K562 (cell line): ENCODE data around the gene CLCNKA. TPM values are rescaled to one million over a fixed set of nuclear protein-coding genes. Genes with fewer than 3 reads are reported as not detected.

Source experiments
- ARID1B ChIP-seq: fragments of 450-650 bp; IDR thresholded peaks from 2 replicates; pipeline ENCODE4 v1.6.1; 2016; ENCODE audit warnings: antibody characterized with exemption, mild to moderate bottlenecking, inconsistent platforms
- ARNT ChIP-seq, 2 experiments: fragments of 450-650 bp; IDR thresholded peaks; 2 replicates each; pipeline ENCODE4 v1.6.1; 2016; ENCODE audit warnings: mild to moderate bottlenecking in 1 of 2
- CHD2 ChIP-seq: IDR thresholded peaks from 2 replicates; pipeline ENCODE4 v1.6.1; 2011; ENCODE audit warnings: low read depth, low read length
- COPS2 ChIP-seq: fragments of 450-650 bp; conservative IDR thresholded peaks from 2 replicates; pipeline ENCODE4 v1.6.1; 2016; ENCODE audit warnings: mild to moderate bottlenecking, moderate library complexity
- CREB3L1 ChIP-seq: fragments of 450-650 bp; IDR thresholded peaks from 2 replicates; pipeline ENCODE4 v1.6.1; 2014; ENCODE audit warnings: low read depth, mild to moderate bottlenecking, moderate library complexity, borderline replicate concordance
- DACH1 ChIP-seq: fragments of 450-650 bp; IDR thresholded peaks from 2 replicates; pipeline ENCODE4 v1.6.1; 2018; ENCODE audit not compliant: partially characterized antibody
- FOXK2 ChIP-seq, 2 experiments: fragments of 450-650 bp; IDR thresholded peaks in 1 of 2; conservative IDR thresholded peaks in 1 of 2; 2 replicates each; pipeline ENCODE4 v1.6.1; 2016; ENCODE audit warnings: low read depth in 2 of 2, mild to moderate bottlenecking in 1 of 2
- GTF2E2 ChIP-seq: fragments of 200-800 bp; sonication (Bioruptor generic); IDR thresholded peaks from 2 replicates; pipeline ENCODE4 v1.6.1; 2016; ENCODE audit warnings: missing genetic modification characterization, missing compliant biosample characterization
- LCOR ChIP-seq: sonication (generic); formaldehyde crosslinking; IDR thresholded peaks from 2 replicates; pipeline ENCODE4 v1.8.0; 2022; ENCODE audit warnings: mild to moderate bottlenecking, missing genetic modification reagents
- MXI1 ChIP-seq: IDR thresholded peaks from 2 replicates; pipeline ENCODE4 v1.6.1; 2011; ENCODE audit warnings: low read depth, mild to moderate bottlenecking, improper control_type of control experiment, low read length
- NKRF ChIP-seq: fragments of 450-650 bp; IDR thresholded peaks from 2 replicates; pipeline ENCODE4 v1.6.1; 2016; ENCODE audit warnings: borderline replicate concordance
- OTX1 ChIP-seq: fragments of 450-650 bp; formaldehyde crosslinking; IDR thresholded peaks from 2 replicates; pipeline ENCODE4 v1.4.0; 2022; ENCODE audit warnings: mild to moderate bottlenecking
- PRMT5 ChIP-seq: sonication (generic); formaldehyde crosslinking; IDR thresholded peaks from 2 replicates; pipeline ENCODE4 v1.5.0; 2020; ENCODE audit warnings: missing genetic modification reagents
- RNF2 ChIP-seq: sonication (generic); IDR thresholded peaks from 2 replicates; pipeline ENCODE4 v1.6.1; 2016
- SMARCE1 ChIP-seq: fragments of 450-650 bp; IDR thresholded peaks from 2 replicates; pipeline ENCODE4 v1.7.1; 2016; ENCODE audit warnings: mild to moderate bottlenecking
- SRSF7 ChIP-seq: fragments of 200-400 bp; formaldehyde crosslinking; optimal IDR thresholded peaks from 2 replicates; pipeline ENCODE3; 2017; ENCODE audit warnings: mild to moderate bottlenecking, low read depth, low read length
- STAG1 ChIP-seq: sonication (generic); formaldehyde crosslinking; IDR thresholded peaks from 2 replicates; pipeline ENCODE4 v1.5.0; 2020; ENCODE audit warnings: missing genetic modification reagents, borderline replicate concordance
- XRCC4 ChIP-seq: IDR thresholded peaks from one replicate; pipeline ENCODE4 v1.6.1; 2011; ENCODE audit not compliant: insufficient read depth, insufficient read length; ENCODE audit errors: extremely low read depth
- ZNF174 ChIP-seq: fragments of 250-450 bp; sonication (Bioruptor Pico); IDR thresholded peaks from 2 replicates; pipeline ENCODE4 v1.4.0; 2020; ENCODE audit warnings: mild to moderate bottlenecking
- ZNF253 ChIP-seq: fragments of 250-450 bp; sonication (Bioruptor Pico); conservative IDR thresholded peaks from 2 replicates; pipeline ENCODE4 v1.6.1; 2021; ENCODE audit warnings: mild to moderate bottlenecking
- ZNF398 ChIP-seq: fragments of 250-450 bp; sonication (Bioruptor Pico); IDR thresholded peaks from 2 replicates; pipeline ENCODE4 v1.8.0; 2021; ENCODE audit warnings: moderate library complexity, mild to moderate bottlenecking, inconsistent platforms
- ZNF79 ChIP-seq: fragments of 250-450 bp; sonication (Bioruptor Pico); IDR thresholded peaks from 2 replicates; pipeline ENCODE4 v1.4.0; 2020; ENCODE audit warnings: low read depth, mild to moderate bottlenecking, moderate library complexity
- polyA plus RNA-seq, 8 experiments: library from polyadenylated mRNA; depleted of rRNA in 4 of 8; stranded (reverse) in 5 of 8; unstranded in 3 of 8; fragments of >200 nt; fragmentation: Nextera tagmentation in 2 of 8; fragmentation: Illumina TruSeq in 1 of 8; extraction: Ambion mirVana in 2 of 8; extraction: Trizol in 1 of 8; gene quantifications; 2 replicates each; pipeline versions ENCODE4 v1.2.1 to v1.2.3, GENCODE V29; 2011 to 2014; ENCODE audit warnings: inconsistent platforms in 1 of 8, missing spikeins in 1 of 8
- total RNA-seq, 7 experiments: library from RNA; depleted of rRNA in 6 of 7; stranded (reverse); fragments of >200 nt in 6 of 7; fragmentation: Illumina TruSeq in 2 of 7; extraction: Trizol in 2 of 7; gene quantifications; 2 replicates each; pipeline versions ENCODE4 v1.2.1 to v1.2.3, GENCODE V29; 2011 to 2021; ENCODE audit warnings: low replicate concordance in 1 of 7
- TF ChIP-seq, protein P1 (sequence below): fragments of 450-650 bp; formaldehyde crosslinking; IDR thresholded peaks from 2 replicates; pipeline ENCODE4 v1.4.0; 2022; ENCODE audit warnings: missing genetic modification characterization

CLCNKA gene
- total and polyA plus RNA-seq, 9 of the 15 experiments (the other 6 are each of a cell fraction or from before 2014, with no cell fraction given) = 0.03 to 0.37 (median 0.10) TPM; not detected in 3

- TF ChIP-seq CREB3L1 (no peak), MXI1 (no peak), SMARCE1 (no peak), NKRF (peak; percentile 96), RNF2 (no peak), ZNF398 (CRISPR knock-in tag) (no peak), DACH1 (peak; percentile 41), PRMT5 (CRISPR knock-in tag) (no peak), ARID1B (no peak), LCOR (peak; percentile 87), ZNF79 (no peak), FOXK2 (conservative IDR thresholded peaks at IDR 0.05 in 1 of 2, IDR thresholded peaks at IDR 0.05 in 1 of 2; ENCODE audit: low read depth in 2 of 2) (peak in 1 of 2 experiments; percentile 72; a peak in 3 of 4 replicates), XRCC4 (no peak), GTF2E2 (peak; percentile 59; the same call in 1 of the 2 replicates), OTX1 (CRISPR knock-in tag) (peak; percentile 68; the same call in 1 of the 2 replicates), ZNF253 (CRISPR knock-in tag) (no peak), COPS2 (no peak), SRSF7 (no peak), ZNF174 (CRISPR knock-in tag) (no peak), CHD2 (0 out of 2 replicates have a peak, but pooled peaks have one; percentile 33), STAG1 (CRISPR knock-in tag) (no peak), ARNT (IDR thresholded peaks at IDR 0.05) (peak in 1 of 2 experiments; percentile 69; a peak in 2 of 4 replicates)
- TF ChIP-seq, protein P1, sequence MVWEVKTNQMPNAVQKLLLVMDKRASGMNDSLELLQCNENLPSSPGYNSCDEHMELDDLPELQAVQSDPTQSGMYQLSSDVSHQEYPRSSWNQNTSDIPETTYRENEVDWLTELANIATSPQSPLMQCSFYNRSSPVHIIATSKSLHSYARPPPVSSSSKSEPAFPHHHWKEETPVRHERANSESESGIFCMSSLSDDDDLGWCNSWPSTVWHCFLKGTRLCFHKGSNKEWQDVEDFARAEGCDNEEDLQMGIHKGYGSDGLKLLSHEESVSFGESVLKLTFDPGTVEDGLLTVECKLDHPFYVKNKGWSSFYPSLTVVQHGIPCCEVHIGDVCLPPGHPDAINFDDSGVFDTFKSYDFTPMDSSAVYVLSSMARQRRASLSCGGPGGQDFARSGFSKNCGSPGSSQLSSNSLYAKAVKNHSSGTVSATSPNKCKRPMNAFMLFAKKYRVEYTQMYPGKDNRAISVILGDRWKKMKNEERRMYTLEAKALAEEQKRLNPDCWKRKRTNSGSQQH (CRISPR knock-in tag) = peak; percentile 86
Measured at GRCh38 chr1:15975805-15976680, 45.8 kb upstream of the CLCNKA start, which contains the start of gene ZBTB17 (continued).
